Measurements from ENCODE around the gene KAT6B.
"Not testable (repeated sequence)": the region's sequence is repeated elsewhere in the genome, so short reads cannot be mapped to it uniquely, and the experiment has no call there.

KAT6B gene

DNA sequence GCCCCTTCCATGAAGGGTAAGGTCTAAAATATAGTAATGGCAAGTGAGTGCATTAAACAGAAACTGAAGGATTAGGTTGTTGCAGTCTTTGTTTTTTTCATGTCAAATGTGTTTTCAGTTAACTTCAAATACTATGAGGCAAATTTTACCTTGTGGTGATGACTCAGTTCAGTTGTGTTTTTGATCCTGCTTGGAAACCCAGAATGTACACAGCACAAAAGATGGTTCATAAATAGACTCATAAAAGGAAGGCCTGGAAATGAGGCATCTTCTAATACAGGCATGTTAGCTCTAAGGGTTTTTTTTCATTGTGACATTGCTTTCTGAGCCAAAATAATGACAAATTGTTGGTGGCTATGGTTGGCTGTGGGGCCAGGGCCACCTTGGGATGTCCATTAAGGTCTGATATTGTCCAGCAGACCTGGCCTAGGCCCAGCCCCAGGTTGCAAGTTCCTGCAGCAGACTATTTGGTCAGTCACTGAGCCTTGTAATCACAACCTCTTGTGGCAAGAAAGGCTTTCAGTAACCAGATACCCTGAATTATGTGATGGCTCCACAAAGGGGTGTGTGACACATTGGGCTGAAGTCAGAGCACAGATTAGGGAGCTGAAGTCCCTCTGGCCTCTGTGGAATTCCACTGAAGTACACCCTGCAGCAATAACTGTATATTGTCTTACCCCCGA lies 216.0 kb downstream of the KAT6B start:
- no peak for DNase-seq

DNA sequence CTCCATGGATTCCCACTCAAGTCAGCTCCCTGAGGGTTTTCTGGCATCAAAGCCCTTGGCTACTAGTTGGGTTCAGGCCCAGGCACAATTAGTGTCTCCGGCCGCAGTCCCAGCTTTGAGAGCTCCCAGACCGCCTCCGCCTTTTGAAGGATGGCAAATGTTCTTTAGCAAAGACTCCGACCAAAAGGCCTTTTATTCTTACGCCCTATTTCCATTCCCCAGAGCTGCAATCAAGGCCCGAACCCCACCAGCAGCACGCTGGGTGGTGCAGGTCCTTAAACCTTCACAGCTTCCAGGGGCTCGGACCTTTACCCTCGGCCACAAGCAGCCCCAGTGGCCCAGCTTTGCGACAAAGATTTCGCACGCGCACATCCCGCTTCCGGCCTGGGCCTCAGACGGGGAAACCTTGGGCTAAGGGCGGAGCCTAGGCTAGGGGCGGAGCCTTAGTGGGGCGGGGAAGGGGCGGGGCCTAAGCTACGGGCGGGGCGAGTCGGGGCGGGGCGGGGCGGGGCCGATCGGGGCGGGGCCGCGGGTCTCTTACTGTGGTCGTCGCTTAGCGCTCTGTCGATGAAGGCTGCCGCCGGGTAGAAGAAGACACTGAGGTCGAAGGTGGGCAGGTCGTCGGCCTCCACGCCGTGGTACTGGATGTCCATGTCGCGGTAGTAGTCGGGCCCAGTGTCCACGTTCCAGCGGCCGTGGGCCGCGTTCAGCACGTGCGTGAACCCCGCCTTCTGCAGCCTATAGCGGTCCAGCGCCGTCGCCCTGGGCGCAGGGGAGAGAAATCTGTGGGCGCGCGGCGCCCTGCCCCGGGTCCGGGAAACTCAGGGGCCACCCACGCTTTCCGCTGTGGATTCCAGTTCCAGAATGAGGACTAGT lies 217.1 kb downstream of the KAT6B start:
- DNase-seq = no peak

DNA sequence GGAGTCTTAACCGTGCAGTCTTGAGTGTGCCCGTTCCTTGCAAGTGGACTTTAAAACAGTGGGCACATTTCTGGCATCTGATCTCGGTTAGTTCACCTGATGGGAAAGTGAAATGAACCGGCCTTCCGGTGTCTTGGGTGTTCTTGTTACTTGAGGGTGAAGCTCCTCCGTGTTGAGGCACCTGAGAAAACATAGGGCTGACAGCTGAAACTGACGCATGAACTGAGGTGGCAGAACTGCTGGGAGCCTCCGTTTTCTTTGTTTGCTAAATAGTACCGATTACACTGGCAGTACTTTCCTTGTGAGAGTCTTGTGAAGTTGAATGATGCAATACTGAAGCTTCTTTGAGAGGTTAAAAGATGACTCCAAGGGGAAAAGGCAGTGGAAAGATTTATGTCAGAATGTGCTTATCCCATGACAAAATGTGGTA lies 222.3 kb downstream of the KAT6B start:
- DNase-seq = no peak

DNA sequence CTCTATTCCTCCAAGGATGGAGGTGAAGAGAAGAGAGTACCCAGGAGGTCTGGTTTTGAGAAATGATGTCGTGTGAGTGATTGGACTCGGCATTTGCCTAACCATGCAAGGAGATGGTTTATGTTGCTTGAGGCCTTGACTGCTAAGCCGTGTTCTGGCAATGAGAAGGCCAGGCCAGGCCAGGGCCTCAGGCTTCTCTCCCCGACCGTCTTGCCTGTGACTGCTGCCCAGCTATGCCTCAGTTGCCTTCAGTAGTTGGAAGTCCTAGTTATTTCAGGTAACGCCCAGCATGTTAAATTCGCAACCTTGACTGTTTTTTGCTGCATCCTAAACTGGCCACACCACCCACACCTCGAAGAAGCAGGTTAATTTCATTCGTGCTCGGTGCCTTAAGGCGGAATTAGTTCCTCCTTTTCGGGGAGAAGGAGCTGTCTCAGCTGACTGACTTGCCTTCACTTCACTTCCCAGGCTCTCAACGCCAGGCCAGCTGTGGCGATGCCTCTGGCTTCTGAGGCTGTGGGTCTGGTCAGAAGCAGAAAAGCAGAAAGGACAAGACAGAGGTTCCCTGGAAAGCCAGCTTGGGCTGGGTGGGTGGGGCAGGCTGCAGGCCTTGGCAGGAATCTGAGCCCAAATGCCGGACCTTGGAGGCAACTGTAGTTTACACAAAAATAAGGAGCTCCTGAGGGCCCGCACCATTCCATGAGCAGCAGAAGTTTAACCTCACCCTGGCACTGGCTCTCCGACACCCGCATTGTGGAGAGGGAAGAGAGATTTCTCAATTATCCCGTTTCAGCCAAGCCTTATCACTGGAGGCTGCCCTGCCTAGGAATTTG lies 223.1 kb downstream of the KAT6B start:
- no peak for DNase-seq

DNA sequence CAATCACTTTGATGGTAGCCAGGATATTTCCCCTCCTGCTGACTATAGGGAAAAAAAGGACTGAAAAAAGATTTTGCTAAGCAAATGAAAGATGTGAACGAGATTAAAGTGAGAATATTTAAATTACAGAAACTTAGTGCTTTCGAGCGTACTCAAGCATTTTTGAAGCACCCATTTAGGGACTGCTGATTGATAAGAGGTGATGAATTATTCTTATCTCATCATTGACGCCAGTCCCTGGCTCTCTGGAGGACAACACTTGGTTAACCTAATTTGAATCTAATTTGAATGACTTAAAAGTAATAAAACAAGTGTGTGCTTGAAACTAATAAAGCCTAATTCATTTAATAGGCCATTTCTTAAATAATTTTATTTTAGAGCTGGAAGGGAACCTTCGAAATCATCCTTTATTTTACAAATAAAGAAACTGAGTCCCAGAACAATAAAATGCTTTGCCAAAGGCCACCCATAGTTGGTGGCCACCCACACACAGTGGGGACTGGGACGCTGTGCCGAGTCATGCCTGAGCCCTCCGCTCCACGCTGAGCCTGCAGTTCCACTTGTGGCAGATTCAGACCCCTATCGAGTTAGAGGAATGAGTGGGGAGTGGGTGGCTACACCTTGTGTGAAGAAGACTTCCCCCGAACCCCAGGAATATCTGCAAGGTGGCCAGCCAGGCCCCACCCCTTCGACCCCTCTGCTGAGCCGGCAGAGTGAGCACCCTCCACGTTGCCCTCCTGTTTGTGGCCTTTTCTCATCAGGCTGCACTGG lies 223.9 kb downstream of the KAT6B start:
- no peak for DNase-seq

DNA sequence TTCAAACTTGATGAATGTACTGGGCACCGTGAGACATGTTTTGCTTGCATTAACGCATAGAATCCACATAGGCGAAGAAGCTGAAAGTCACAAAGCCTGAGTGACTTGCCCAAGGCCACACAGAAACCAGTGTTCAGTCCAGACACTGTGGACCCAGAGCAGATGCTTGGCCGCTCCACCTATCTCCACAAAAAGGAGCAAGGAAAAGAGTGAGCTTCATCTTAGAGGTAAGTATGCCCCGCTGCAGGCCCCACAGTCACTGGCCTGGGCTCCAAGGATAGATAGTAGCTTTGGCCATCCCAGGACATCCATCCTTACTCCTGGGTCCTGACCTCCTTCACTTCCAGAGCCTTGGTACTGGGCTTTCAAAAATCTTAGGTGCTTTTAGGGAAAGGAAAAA lies 224.9 kb downstream of the KAT6B start:
- DNase-seq = no peak

DNA sequence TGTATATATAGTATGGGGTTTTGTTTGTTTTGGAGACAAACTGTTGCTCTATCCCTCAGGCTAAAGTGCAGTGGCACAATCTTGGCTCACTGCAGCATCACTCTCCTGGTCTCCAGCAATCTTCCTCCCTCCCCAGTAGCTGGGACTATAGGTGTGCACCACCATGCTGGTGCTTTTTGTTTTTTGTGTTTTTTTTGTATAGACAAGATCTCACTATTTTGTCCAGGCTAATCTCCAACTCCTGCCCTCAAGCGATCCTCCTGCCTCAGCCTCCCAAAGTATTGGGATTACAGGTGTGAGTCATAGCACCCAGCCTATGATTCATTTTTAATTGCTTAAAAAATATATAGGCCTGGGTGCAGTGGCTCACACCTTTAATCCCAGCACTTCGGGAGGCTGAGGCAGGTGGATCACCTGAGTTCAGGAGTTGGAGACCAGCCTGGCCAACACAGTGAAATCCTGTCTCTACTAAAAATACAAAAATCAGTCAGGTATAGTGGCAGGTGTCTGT lies 229.6 kb downstream of the KAT6B start:
- DNase-seq = not testable (repeated sequence)

DNA sequence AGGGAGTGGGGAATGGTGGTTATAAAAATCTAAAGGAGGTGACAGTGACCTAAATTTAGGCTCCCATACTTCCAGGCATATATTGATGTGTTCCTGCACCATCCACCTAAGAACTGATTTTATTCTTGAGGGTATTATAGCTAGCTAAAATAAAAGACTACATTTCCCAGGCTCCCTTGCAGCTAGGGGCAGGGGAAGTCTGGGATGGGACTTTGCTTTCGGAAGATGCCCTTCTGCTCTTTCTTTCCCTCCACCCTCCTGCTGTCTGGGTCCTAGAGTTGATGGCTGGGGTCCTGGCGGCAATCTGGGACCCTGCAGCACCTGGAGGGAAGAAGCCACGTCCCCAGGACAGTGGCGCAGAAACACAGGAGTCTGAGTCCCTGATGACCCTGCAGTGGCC lies 231.3 kb downstream of the KAT6B start:
- DNase-seq = no peak

DNA sequence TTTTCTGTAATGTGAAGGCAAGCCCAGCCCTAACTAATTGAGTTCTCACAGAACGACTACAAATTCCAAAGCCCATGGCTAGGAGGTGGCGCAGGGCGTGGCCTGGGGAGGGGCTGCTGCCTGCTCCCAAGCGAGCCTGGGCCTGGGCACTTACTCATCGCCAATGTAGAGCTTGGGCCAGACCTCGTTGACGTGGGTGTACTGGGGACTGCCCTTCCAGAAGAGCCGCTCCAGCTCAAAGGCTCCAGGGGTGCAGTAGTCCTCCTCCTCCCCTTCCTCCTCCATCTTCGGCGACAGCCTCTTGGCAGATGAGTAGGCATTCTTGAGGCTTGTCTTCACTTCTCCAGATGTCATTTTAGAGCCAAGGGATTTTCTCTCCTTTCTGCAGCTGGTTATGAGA lies 231.8 kb downstream of the KAT6B start:
- no peak for DNase-seq

DNA sequence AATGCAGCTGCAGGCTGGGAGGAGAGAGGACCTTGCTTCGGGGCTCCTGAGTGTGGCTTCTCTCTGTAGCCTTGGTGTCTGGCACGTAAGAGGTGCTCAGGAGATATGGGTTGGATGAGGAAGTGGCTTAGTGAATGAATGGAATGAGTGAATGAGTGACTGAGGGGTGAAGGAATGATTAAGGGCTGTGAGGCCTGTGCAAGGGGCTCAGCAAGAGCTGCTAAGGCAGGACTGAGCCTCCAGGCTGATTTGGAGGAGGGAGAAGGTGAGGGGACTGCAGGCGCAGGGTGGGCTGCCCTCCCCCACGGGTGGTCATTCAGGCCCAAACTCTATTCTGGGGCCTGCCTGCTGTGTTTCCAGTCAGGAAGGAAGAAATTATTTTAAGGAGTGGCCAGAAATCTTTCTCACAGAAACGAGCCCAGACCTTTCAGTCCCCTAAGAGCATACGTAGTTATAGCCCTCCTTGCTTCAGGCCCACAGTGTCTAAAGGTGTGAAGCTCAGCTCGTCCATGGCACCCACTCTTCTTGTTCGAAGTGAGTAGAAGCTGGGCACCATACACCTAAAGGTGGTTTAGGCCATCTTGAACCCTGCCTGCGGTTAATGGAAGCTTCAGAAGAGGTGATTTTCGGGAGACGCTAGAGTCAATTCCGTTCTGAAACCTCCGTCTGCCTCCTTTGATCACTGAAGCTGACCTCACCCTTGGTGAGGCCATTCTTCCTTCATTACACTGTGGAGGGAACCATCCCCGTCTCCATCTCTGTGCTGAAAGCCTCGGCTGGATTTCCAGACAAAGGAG lies 235.5 kb downstream of the KAT6B start:
- no peak for DNase-seq

DNA sequence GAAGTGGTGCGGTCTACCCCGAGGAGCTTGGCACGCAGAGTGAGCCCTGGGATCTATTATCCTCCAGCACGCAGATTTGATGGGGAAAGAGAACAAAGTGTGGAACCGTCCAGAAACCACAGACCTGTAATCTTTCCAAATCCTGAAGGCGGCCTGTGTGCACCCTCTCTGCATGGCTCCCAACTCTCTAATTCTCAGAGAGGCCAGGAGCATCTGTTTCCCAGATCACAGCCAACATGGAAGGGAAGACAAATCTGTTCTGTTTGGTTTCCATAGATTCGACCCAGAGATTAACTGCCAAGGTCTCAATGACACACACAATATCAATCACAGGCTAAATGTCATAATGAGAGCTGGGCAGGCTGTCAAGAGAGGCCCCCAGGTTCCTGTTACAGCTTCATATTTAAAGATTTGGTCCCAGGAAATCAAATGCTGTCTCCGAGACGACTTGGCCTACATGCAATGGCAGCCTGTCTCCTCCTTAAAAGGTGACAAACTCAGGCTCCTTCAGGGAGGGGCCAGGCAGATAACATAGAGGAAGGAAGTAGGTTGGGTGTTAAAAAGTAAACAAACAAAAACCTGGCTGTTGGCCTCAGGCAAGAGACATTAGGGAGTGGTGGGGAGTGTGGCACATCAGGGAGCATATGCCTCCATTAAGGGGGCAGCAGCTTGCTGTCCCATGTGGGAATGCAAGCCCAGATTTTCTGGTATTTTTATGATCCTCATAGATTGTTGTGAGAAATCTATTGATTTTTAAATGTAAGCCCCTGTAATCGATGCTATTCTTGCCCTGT lies 236.3 kb downstream of the KAT6B start:
- peak in 1 of 3 experiments; percentile 6 for DNase-seq

DNA sequence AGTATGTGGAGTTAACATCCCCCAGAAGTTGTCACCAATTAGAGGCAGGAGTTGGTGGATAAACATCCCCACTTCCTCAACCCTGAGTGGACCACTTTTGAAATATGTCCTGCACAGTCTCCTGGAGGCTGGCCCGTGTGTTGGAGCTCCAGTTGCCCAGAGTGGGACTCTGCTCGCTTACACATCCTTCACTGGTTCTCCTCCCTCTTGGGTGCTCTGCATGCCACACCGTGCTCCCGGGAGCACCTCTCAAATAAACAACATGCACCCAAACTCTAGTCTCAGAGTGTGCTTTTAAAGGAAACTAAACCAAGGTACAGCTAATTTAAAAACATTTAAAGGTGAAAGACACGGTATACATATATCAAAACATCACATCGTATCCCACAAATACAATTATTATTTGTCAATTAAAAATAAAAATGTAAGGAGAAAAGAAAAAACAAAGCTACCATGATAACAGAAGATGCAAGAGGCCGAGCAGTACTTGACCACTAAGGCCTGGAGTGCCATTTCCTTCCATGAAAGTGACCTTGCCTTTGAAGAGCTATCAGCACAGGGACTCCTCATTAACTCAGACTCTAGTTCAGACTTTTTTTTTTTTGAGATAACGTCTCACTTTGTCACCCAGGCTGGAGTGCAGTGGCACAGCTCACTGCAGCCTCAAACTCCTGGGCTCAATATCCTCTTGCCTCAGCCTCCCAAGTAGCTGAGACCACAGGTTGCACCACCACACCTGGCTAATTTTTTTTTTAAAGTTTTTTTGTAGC lies 237.2 kb downstream of the KAT6B start:
- no peak for DNase-seq

DNA sequence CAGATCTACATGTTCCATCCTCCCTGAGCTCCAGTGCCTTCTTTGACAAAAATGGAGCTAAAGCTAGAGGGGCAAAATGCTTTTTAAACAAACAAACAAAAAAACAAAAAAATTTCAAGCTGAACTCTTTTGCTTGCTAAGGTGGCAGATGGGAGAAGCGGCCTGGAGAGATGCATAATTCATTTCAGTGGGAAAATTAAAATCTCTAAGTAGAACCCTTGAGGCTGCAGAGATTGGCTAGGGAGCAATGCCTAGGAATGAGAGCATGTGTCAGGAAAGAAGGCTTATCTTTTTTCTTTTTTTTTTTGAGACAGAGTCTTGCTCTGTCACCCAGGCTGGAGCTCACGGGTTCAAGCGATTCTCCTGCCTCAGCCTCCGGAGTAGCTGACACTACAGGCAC lies 238.7 kb downstream of the KAT6B start:
- DNase-seq = no peak

DNA sequence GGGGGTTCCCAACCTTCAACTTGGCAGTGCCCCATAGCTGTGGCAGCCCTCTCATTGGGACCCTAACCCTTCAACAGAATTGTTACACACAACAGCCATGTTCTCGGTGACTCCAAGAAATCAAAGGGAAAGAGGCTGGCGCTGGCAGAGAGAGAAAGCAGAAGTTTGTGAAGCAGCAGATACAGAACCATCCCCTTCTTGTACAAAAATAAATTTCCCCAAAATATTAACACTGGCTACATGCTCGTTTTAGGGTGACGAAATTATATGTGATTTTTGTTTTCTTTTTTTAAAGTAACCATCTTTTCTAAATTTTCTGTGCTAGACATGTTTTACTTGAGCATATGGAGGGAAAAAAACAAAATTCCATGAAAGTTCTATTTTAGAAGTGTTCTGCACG lies 239.9 kb downstream of the KAT6B start:
- no peak for DNase-seq

DNA sequence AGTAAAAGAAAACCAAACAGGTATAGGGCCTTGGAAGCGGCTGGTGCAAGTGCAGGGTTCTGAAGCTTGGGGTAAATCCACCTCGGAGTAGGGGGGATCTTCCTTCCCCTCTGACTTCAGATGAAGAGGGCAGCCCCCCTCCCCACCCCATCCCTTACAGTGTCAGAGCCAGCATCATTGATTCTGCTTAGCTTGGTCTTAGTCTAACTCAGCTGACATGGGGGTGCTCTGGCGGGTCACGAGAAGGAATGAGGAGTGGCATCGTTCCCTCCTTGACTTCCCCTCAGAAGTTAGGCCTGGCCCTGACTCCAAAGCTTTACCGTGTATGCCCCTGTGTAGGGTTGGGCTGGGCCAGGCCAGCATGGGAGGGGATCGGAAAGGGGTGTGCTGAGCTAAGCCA lies 240.9 kb downstream of the KAT6B start:
- DNase-seq = no peak

DNA sequence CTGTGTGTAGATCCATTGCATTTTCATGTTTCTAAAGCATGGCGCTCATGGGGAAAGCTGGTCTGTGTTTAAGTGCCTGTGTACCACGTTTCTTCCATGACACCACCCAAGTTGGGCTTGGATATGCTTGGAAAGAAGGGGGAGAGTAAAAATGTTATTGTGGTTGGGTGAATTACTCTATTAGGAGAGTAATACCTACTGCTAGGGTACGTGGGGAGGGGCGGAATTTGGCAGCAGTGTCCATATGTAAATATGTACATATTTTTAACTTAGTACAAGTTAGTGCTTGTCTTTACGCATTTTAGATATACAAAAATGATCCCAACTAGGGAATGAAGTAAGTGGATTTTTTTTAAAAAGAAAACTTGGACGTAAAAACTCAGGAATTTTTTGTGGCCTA lies 242.1 kb downstream of the KAT6B start:
- no peak for DNase-seq

DNA sequence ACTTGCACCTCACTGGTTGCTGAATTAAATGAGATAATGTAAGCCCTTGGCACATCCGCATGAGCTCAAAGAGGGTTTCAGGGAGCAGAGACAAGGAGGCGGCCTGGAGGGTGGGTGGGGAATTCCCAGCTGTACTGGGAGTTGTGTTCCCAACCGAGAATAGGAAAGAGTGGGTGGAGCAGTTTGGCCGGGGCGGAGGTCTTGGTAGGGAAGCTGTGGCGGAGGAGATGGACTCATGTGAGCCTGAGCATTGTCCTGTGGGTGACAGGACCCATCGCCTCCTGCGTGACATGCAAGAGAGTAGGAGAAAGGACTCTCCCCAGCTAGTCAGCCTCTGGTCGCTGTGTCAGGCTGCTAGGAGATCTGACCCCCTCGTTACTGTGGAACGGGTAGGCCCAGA lies 244.1 kb downstream of the KAT6B start:
- DNase-seq = no peak

DNA sequence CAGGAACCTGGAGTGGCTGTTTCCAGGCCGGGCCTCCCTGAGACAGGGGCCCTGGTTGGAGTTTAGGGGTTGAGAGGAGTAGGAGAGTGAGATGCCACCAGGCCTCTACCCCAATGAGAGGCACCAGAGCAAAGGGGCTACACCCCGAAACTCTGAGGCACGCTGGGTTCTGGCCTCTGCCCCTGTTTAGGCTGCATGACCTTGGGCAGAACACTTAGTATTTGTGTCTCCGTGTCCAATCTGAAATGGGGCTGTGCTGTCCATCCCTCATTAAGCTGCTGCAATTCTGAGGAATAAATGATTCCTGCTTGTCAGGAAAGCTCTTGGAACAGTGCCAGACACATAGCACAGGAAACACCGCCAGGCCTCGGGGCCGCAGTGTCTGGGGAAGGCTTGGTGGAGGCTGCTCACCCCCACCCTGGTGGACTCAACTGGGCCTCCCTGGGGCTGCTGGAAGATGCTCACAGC lies 244.6 kb downstream of the KAT6B start:
- peak in 2 of 3 experiments; percentile 48 to 71 for DNase-seq

DNA sequence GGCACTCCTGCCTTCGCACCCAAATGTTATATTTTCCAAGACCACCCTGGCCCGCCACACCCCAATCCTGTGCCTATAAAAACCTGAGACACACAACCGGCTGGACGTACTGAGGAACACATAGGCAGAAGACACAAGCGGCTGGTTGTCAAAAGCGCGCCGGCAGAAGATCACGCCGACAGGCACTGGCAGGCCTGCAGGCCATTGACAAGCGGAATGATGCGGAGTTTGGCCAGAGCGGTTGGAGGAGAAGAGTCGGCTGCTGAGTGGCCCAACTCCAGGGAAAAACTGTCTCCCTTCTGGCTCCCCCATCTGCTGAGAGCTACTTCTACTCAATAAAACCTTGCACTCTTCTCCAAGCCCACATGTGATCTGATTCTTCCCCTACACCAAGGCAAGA lies 245.4 kb downstream of the KAT6B start:
- DNase-seq = no peak

DNA sequence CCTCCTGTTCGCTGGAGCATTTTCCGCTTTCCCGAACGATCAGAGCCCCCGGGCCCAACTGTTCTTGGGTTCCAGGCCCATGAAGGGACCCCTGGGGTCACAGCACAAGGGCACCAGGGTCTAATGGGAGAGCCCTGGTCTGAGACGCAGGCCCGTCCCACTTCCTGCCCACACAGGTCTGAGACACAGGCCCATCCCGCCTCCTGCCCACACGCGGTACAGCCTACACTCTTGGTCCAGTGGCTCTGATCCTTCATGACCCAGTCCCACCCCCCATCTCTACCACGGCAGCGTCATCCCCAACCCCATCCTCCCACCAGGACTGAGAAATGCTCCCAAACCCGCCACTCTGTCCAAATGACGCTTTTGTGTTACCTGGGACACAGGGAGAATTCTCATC lies 246.3 kb downstream of the KAT6B start:
- no peak for DNase-seq

All from NCI-H1417 (cell line).